ENCODE measurements around the gene NOL4L. TPM values are rescaled to one million over a fixed set of nuclear protein-coding genes. Genes with fewer than 3 reads are reported as not detected.

Gene NOL4L
- total RNA-seq, 4 donors from 2014 or later, result 45.6 to 105 (median 85.9) TPM

DNA sequence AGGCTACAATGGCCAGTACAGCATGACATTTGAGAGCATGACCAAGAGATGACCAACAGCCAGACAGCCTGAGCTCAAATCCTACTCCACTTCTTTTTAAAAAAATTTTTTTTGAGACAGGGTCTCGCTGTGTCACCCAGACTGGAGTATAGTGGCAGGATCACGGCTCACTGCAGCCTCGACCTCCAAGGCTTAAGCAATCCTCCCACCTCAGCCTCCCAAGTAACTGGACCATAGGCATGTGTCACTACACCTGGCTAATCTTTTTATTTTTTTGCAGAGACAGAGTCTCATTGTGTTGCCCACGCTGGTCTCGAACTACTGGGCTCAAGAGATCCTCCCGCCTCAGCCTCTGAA, 42.9 kb downstream of the NOL4L start:
- Histone ChIP-seq H3K36me3 (no peaks in the 10 kb centered on the region), H3K9me3 (no peaks in the 10 kb centered on the region), H3K27ac (no peak overlapping the region), H3K27me3 (no peaks in the 10 kb centered on the region), H3K4me1 (peaks cover 12 to 28% (median 21%) of the 10 kb centered on the region in 4 donors), H3K4me3 (no peak overlapping the region)
- 83 to 94% methylated on average over 3 to 6 of the region's 6 CpGs for WGBS, 2 donors (ENCODE audit: low coverage in 1 of 2)
- intact Hi-C loops (cut with DNase I; ENCODE audit: low total_unique reads), result no loop called here
- no peak for TF ChIP-seq POLR2A (IDR thresholded peaks at IDR 0.05)
- TF ChIP-seq, protein P1, sequence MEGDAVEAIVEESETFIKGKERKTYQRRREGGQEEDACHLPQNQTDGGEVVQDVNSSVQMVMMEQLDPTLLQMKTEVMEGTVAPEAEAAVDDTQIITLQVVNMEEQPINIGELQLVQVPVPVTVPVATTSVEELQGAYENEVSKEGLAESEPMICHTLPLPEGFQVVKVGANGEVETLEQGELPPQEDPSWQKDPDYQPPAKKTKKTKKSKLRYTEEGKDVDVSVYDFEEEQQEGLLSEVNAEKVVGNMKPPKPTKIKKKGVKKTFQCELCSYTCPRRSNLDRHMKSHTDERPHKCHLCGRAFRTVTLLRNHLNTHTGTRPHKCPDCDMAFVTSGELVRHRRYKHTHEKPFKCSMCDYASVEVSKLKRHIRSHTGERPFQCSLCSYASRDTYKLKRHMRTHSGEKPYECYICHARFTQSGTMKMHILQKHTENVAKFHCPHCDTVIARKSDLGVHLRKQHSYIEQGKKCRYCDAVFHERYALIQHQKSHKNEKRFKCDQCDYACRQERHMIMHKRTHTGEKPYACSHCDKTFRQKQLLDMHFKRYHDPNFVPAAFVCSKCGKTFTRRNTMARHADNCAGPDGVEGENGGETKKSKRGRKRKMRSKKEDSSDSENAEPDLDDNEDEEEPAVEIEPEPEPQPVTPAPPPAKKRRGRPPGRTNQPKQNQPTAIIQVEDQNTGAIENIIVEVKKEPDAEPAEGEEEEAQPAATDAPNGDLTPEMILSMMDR (IDR thresholded peaks at IDR 0.05), result no peak
- no peak for TF ChIP-seq POLR2AphosphoS5 (IDR thresholded peaks at IDR 0.05)
- no peak for TF ChIP-seq EP300 (IDR thresholded peaks at IDR 0.05; ENCODE audit: low read depth)
- in situ Hi-C loops (cut with MboI; ENCODE audit: low pct_ligation_motif_present in 1 of 4, low pct_unique_long_range_greater_than_20kb in 1 of 4, low sequenced_read_pairs in 3 of 4), result no loop called here
- no peak for DNase-seq

DNA sequence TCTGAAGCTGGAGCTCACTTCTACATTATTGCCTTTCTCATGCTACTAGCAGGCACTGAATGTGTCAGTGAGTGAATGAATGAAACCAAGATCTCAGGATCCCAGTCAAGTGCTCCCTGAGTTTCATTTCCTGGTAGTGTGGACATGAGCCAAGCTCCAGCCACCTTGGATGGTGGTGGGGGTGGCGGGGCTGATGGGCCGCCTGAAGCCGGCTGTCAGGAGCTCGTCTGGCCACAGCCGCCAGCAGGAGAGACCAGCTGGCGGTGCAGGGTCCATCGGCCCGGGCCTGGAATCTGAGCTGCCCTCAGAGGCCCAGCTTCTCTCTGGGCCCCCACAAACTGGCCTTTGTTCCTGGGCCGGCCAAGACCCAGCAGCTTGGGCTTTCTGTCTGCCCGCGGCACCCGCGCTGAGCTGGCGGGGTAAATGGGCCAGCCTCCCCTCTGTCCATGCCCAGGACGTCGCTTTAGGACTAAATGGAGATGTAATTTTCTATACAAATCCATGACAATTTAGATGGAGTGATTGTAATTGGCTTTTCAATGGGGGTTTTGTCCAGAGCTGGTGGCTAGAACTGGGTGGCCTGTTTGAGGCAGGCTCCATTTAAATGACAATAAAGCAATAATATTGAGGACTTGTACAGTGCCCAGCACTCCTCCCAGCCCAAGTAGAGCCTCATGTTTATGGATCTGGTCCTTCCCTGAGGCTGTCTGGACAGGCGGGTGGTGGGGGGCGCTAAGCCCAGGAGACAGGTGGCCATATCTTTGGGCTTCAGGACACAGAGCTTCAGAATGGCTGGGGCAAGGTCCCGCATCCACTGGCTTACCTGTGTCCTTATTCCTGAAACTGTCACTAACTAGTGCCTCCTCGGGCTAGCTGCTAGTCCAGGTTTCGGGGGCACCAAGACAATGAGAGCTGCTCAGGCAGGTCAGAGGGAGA, 43.5 kb downstream of the NOL4L start:
- H3K9me3 ChIP-seq, result no peaks in the 10 kb centered on the region
- no peak overlapping the region for H3K4me3 ChIP-seq
- peaks cover 15 to 31% (median 25%) of the 10 kb centered on the region in 4 donors for H3K4me1 ChIP-seq
- in situ Hi-C loops (cut with MboI; ENCODE audit: low pct_ligation_motif_present in 1 of 4, low pct_unique_long_range_greater_than_20kb in 1 of 4, low sequenced_read_pairs in 3 of 4), result no loop called here
- H3K27ac ChIP-seq, result peak overlapping the region in 1 of 4 donors; percentile 72
- 88 to 91% methylated on average over 7 to 21 of the region's 21 CpGs for WGBS, 2 donors (ENCODE audit: low coverage in 1 of 2)
- no peaks in the 10 kb centered on the region for H3K36me3 ChIP-seq
- intact Hi-C loops (cut with DNase I; ENCODE audit: low total_unique reads), result no loop called here
- no peak for DNase-seq
- no peaks in the 10 kb centered on the region for H3K27me3 ChIP-seq
- no peak for TF ChIP-seq EP300 (IDR thresholded peaks at IDR 0.05; ENCODE audit: low read depth)
- TF ChIP-seq POLR2A (IDR thresholded peaks at IDR 0.05), result no peak
- no peak for TF ChIP-seq POLR2AphosphoS5 (IDR thresholded peaks at IDR 0.05)
- TF ChIP-seq, protein P1 (IDR thresholded peaks at IDR 0.05), result no peak

DNA sequence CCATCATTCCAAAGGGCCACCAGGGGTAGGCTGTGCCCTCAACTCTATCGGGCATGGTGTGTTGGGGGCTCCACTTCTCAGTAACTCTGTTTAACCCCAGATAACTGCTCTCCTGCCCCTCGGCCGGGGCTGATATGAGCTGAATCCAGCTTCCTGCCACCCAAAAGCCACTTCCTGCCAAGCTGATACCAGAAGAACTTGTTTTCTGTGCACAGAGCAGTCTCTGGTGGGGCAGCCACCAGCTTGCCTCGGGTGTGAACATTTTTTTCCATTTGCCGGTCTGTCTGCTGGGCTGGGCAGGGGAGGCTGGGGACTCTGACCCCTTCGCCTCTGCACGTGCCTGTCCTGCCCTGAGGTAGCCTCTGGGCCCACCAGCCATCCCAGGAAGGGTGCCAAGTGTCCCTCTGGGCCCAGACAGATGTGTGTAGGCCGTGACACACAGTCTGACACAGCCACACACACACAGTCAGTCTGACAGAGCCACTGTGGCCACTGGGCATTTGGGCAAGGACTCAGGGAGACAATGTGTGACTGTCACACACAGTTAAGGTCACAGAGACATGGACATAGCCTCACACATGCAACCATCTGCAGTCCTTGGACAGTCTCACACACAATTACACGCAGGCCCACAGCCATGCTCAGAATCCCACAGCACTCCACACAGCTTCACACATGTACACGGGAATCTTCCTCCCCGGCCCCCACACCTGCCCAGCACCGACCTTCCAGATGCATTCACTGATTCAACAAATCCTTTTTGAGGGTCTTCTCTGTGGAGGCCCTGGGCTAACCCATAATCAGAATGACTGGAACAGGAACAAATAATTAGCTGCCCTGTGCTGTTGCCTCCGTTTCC, 45.1 kb downstream of the NOL4L start:
- intact Hi-C loops (cut with DNase I; ENCODE audit: low total_unique reads), result loop anchor here (5.0 kb wide), 1 partner anchor 478 kb away; no protein-coding TSS in a partner anchor

DNA sequence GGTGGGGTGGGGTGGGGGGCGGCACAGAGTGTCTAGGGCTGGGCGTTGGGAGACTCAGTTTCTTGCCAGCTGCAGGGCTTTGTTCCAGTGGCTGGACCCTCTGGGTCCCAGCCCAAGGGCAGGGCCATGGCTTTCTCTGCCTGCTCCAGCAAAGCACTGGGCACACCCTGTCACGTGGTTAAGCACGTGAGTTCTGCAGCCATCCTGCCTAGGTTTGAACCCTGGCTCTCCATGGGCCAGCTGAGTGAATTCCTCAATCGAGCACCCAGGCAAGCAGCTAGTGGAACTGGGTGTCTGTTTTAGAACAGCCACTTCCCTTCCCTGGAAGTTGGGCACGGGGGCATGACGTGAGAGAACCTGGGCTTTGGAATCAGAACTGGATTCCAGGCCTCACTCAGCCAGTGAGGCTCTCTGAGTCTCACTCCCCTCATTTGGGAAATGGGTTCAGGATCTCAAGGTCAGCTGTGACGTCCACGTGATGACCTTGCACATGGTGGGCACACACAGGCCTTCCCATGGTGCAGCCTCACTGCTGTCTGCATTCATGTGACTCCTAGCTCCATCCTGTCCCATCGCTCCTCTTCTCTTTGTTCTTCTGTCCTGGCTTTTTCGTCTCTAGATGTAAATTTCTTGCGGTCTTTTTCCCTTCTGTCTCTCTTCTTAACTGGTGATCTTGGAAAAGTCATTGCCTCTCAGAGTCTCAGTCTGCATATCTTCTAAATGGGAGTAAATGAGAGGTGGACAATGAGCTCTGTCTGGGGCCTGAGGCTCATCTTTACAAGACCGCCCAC, 45.9 kb downstream of the NOL4L start:
- Histone ChIP-seq H3K9me3 (no peaks in the 10 kb centered on the region), H3K4me3 (no peak overlapping the region), H3K4me1 (peaks cover 15 to 39% (median 29%) of the 10 kb centered on the region in 4 donors), H3K36me3 (no peaks in the 10 kb centered on the region), H3K27me3 (no peaks in the 10 kb centered on the region), H3K27ac (peak overlapping the region; percentile 55 to 72 (median 68))
- 55 to 94% methylated on average over 3 to 12 of the region's 13 CpGs for WGBS, 2 donors (ENCODE audit: low coverage in 1 of 2)
- intact Hi-C loops (cut with DNase I; ENCODE audit: low total_unique reads), result loop anchor here (5.0 kb wide), 1 partner anchor 477 kb away; no protein-coding TSS in a partner anchor
- in situ Hi-C loops (cut with MboI; ENCODE audit: low pct_ligation_motif_present in 1 of 4, low pct_unique_long_range_greater_than_20kb in 1 of 4, low sequenced_read_pairs in 3 of 4), result no loop called here
- DNase-seq, result peak; percentile 25
- TF ChIP-seq POLR2AphosphoS5 (IDR thresholded peaks at IDR 0.05) (no peak), EP300 (IDR thresholded peaks at IDR 0.05; ENCODE audit: low read depth) (no peak), POLR2A (IDR thresholded peaks at IDR 0.05) (no peak)
- TF ChIP-seq, protein P1 (IDR thresholded peaks at IDR 0.05), result no peak

More for the DNA sequence above, 45.1 kb downstream of the NOL4L start:
- no peaks in the 10 kb centered on the region for H3K36me3 ChIP-seq
- DNase-seq, result peak; percentile 51
- peak overlapping the region; percentile 55 to 72 (median 68) for H3K27ac ChIP-seq
- 66% methylated on average over 13 of the region's 13 CpGs; no CpG with 5 or more reads in 1 of the 2 donors for WGBS, 2 donors (ENCODE audit: low coverage in 1 of 2)
- peaks cover 15 to 39% (median 29%) of the 10 kb centered on the region in 4 donors for H3K4me1 ChIP-seq
- no peaks in the 10 kb centered on the region for H3K9me3 ChIP-seq
- H3K4me3 ChIP-seq, result no peak overlapping the region
- in situ Hi-C loops (cut with MboI; ENCODE audit: low pct_ligation_motif_present in 1 of 4, low pct_unique_long_range_greater_than_20kb in 1 of 4, low sequenced_read_pairs in 3 of 4), result no loop called here
- H3K27me3 ChIP-seq, result no peaks in the 10 kb centered on the region
- TF ChIP-seq EP300 (IDR thresholded peaks at IDR 0.05; ENCODE audit: low read depth) (no peak), POLR2A (IDR thresholded peaks at IDR 0.05) (peak; percentile 21)
